ENCODE measurements around the gene PABPC1L. TPM values are rescaled to one million over a fixed set of nuclear protein-coding genes. Genes with fewer than 3 reads are reported as not detected.
A peak's percentile ranks its signal among the peaks of the same experiment; 100 is the strongest.

PABPC1L gene
- total RNA-seq, 4 donors from 2014 or later, result 12.0 to 112 (median 31.6) TPM

GRCh38 chr20:44887466-44887865 is 22.4 kb upstream of the PABPC1L start:
- TF ChIP-seq POLR2A (IDR thresholded peaks at IDR 0.05) (no peak), CTCF (IDR thresholded peaks at IDR 0.05) (no peak), POLR2AphosphoS5 (IDR thresholded peaks at IDR 0.05) (no peak), EP300 (IDR thresholded peaks at IDR 0.05; ENCODE audit: low read depth) (no peak)
- H3K27ac ChIP-seq, result peak overlapping the region in 3 of 4 donors; percentile 14 to 100 (median 97)
- WGBS, 2 donors (ENCODE audit: low coverage in 1 of 2), result 42 to 50% methylated on average over 2 to 4 of the region's 4 CpGs
- H3K9me3 ChIP-seq, result no peaks in the 10 kb centered on the region
- peak overlapping the region in 1 of 4 donors; percentile 93 for H3K4me3 ChIP-seq
- DNase-seq, result no peak
- no peaks in the 10 kb centered on the region for H3K36me3 ChIP-seq
- H3K27me3 ChIP-seq, result no peaks in the 10 kb centered on the region
- H3K4me1 ChIP-seq, result peaks cover 26 to 69% (median 60%) of the 10 kb centered on the region in 4 donors
- intact Hi-C loops (cut with DNase I; ENCODE audit: low total_unique reads) (no loop called here), in situ Hi-C loops (cut with MboI; ENCODE audit: low pct_ligation_motif_present in 1 of 4, low pct_unique_long_range_greater_than_20kb in 1 of 4, low sequenced_read_pairs in 3 of 4) (no loop called here)

GRCh38 chr20:44888226-44889103 is 21.4 kb upstream of the PABPC1L start:
- H3K9me3 ChIP-seq, result no peaks in the 10 kb centered on the region
- H3K27me3 ChIP-seq, result no peaks in the 10 kb centered on the region
- H3K4me3 ChIP-seq, result peak overlapping the region in 1 of 4 donors; percentile 93
- no peak for DNase-seq
- H3K36me3 ChIP-seq, result no peaks in the 10 kb centered on the region
- intact Hi-C loops (cut with DNase I; ENCODE audit: low total_unique reads) (no loop called here), in situ Hi-C loops (cut with MboI; ENCODE audit: low pct_ligation_motif_present in 1 of 4, low pct_unique_long_range_greater_than_20kb in 1 of 4, low sequenced_read_pairs in 3 of 4) (no loop called here)
- 50 to 60% methylated on average over 6 of the region's 6 CpGs for WGBS, 2 donors (ENCODE audit: low coverage in 1 of 2)
- H3K4me1 ChIP-seq, result peaks cover 26 to 76% (median 62%) of the 10 kb centered on the region in 4 donors
- TF ChIP-seq EP300 (IDR thresholded peaks at IDR 0.05; ENCODE audit: low read depth) (no peak), CTCF (IDR thresholded peaks at IDR 0.05) (peak in 4 of 5 experiments; percentile 26 to 48 (median 38))
- H3K27ac ChIP-seq, result peak overlapping the region in 1 of 4 donors; percentile 23

GRCh38 chr20:44891826-44892225 is 18.0 kb upstream of the PABPC1L start:
- in situ Hi-C loops (cut with MboI; ENCODE audit: low pct_ligation_motif_present in 1 of 4, low pct_unique_long_range_greater_than_20kb in 1 of 4, low sequenced_read_pairs in 3 of 4), result no loop called here
- intact Hi-C loops (cut with DNase I; ENCODE audit: low total_unique reads), result no loop called here
- 40 to 56% methylated on average over 1 of the region's 1 CpG for WGBS, 2 donors (ENCODE audit: low coverage in 1 of 2)

More at GRCh38 chr20:44891826-44892225, 18.0 kb upstream of the PABPC1L start:
- no peaks in the 10 kb centered on the region for H3K9me3 ChIP-seq
- no peak overlapping the region for H3K4me3 ChIP-seq
- no peaks in the 10 kb centered on the region for H3K36me3 ChIP-seq
- no peak for DNase-seq
- TF ChIP-seq POLR2A (IDR thresholded peaks at IDR 0.05), result no peak
- TF ChIP-seq POLR2AphosphoS5 (IDR thresholded peaks at IDR 0.05), result no peak
- no peak for TF ChIP-seq EP300 (IDR thresholded peaks at IDR 0.05; ENCODE audit: low read depth)
- TF ChIP-seq CTCF (IDR thresholded peaks at IDR 0.05), result no peak
- H3K4me1 ChIP-seq, result peaks cover 46 to 88% (median 71%) of the 10 kb centered on the region in 4 donors
- H3K27me3 ChIP-seq, result no peaks in the 10 kb centered on the region
- H3K27ac ChIP-seq, result peak overlapping the region in 1 of 4 donors; percentile 22

Measured in transverse colon (tissue), 4 donors.